Measurements from ENCODE around the gene CRLF1. TPM values are rescaled to one million over a fixed set of nuclear protein-coding genes. Genes with fewer than 3 reads are reported as not detected.

The CRLF1 gene
- total and polyA plus RNA-seq, 2 of the 8 experiments (the other 6 are each of a cell fraction or from before 2014, with no cell fraction given), result 7.2 to 10.3 TPM

DNA sequence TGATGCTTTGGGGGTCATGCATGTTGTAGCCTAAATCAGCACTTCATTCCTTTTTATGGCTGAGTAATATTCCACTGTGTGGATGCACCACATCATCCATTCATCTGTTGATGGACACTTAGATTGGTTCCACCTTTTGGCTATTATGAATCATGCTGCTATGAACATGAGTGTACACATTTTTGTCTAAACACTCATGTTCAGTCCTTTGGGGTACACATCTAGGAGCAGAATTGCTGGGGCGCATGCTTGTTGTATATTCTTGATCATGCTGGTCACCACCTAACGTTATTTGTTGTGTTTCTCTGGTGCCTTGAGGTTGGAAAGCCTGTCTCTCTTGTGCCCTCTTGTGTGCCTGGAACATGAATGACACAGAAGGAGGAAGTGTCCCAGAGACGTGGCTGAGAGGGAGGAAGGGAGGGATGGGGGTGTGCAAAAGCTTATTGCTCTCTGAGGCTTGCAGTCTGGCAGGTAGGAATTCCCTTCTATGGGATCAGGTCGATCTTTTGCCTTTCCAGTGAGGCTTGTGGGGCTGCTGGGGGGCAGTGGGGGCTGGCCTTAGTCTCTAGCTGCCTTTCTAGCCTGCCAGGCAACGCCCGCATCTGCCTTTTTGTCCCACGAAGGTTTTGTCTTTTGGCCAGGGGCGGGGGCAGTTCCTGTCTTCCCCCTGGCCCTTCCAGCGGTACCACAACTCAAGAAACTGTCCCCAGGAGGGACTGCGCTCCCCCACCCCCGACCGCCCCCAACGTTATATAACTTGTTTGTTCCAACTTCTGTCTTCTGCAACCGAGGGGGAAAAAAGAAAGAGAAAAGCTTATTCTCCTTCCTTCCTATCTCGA, 37.8 kb upstream of the CRLF1 start:
- Histone ChIP-seq H3K56ac (replicated peaks; ENCODE audit: insufficient read length, low read depth, low read length) (no peak overlapping the region), H2AK5ac (ENCODE audit: low read depth, low read length) (0 out of 2 replicates have a peak overlapping the region, but pooled peaks have one; percentile 75), H3K18ac (ENCODE audit: extremely low read depth, low read length) (no peak overlapping the region), H2BK20ac (ENCODE audit: low read length) (no peak overlapping the region), H3K4me1 (replicated peaks in 1 of 4; ENCODE audit: control insufficient read depth in 3 of 4, insufficient read depth in 4 of 4, low read length in 3 of 4) (peaks cover 0 to 12% (median 4%) of the 10 kb centered on the region in 4 experiments; a peak in 4 of 7 replicates), H3K79me1 (ENCODE audit: low read depth, low read length) (peaks cover 14% of the 10 kb centered on the region), H3K9ac (replicated peaks in 1 of 4; ENCODE audit: extremely low read depth in 1 of 4, low read depth in 3 of 4, low read length in 3 of 4) (no peak overlapping the region), H3K14ac (ENCODE audit: insufficient read length) (no peak overlapping the region), H4K91ac (replicated peaks; ENCODE audit: insufficient read length, low read length) (no peak overlapping the region), H4K8ac (ENCODE audit: extremely low read depth, insufficient read depth, low read length) (no peak overlapping the region), H3K79me2 (ENCODE audit: control insufficient read depth in 1 of 2, insufficient read depth in 2 of 2, low read length in 2 of 2) (peaks cover 0 to 14% of the 10 kb centered on the region in 2 experiments; a peak in 2 of 4 replicates), H4K5ac (ENCODE audit: insufficient read length, low read depth, low read length) (no peak overlapping the region), H2BK12ac (ENCODE audit: low read depth, low read length) (no peak overlapping the region), H3K4me2 (ENCODE audit: insufficient read depth in 1 of 2, low read depth in 2 of 2, low read length in 2 of 2) (no peak overlapping the region), H2BK5ac (ENCODE audit: low read depth, low read length) (no peak overlapping the region; the same call in 1 of the 2 replicates), H3K27ac (ENCODE audit: low read depth, low read length) (no peak overlapping the region), H3K23me2 (ENCODE audit: low read depth, low read length) (no peaks in the 10 kb centered on the region; the same call in 1 of the 2 replicates), H2BK120ac (replicated peaks; ENCODE audit: low read depth, low read length) (no peak overlapping the region), H3K4ac (replicated peaks; ENCODE audit: insufficient read length, low read depth, low read length) (no peak overlapping the region), H3K9me3 (ENCODE audit: insufficient read depth in 2 of 2, low read depth in 1 of 2, low read length in 1 of 2) (no peaks in the 10 kb centered on the region), H2BK15ac (ENCODE audit: low read length) (no peak overlapping the region), H2AFZ (ENCODE audit: low read length) (no peak overlapping the region), H4K20me1 (replicated peaks in 1 of 2; ENCODE audit: control insufficient read depth in 1 of 2, insufficient read depth in 2 of 2, low read length in 2 of 2) (peaks cover 1 to 19% of the 10 kb centered on the region in 2 experiments), H3K27me3 (replicated peaks in 1 of 4; ENCODE audit: control insufficient read depth in 3 of 4, extremely low read depth in 1 of 4, insufficient read depth in 3 of 4, low read length in 3 of 4) (no peaks in the 10 kb centered on the region), H3K36me3 (ENCODE audit: control insufficient read depth in 2 of 4, insufficient read depth in 4 of 4, low read length in 3 of 4) (no peaks in the 10 kb centered on the region), H3K4me3 (ENCODE audit: extremely low read depth in 1 of 4, insufficient read depth in 2 of 4, low read depth in 3 of 4, low read length in 4 of 4) (no peak overlapping the region), H3K23ac (ENCODE audit: insufficient read length) (no peak overlapping the region)
- WGBS, 2 experiments (ENCODE audit: extremely low coverage in 1 of 2, insufficient coverage in 1 of 2, insufficient read length in 1 of 2, insufficient replicate concordance in 2 of 2, low coverage in 1 of 2, low lambda C conversion rate in 2 of 2, missing lambda C conversion rate in 1 of 2), result 76% methylated on average over 15 of the region's 15 CpGs; no CpG with 5 or more reads in 1 of the 2 experiments
- peak; percentile 48 for FAIRE-seq
- POLR2A ChIA-PET (ENCODE audit: partially characterized antibody), result interaction anchor here (1.2 to 1.5 kb wide), 2 partner anchors 41 to 55 kb away, joined by 4 read pairs; no protein-coding TSS in a partner anchor
- TF ChIP-seq, protein P1, sequence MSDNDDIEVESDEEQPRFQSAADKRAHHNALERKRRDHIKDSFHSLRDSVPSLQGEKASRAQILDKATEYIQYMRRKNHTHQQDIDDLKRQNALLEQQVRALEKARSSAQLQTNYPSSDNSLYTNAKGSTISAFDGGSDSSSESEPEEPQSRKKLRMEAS (IDR thresholded peaks at IDR 0.05), result no peak
- TF ChIP-seq, protein P2, sequence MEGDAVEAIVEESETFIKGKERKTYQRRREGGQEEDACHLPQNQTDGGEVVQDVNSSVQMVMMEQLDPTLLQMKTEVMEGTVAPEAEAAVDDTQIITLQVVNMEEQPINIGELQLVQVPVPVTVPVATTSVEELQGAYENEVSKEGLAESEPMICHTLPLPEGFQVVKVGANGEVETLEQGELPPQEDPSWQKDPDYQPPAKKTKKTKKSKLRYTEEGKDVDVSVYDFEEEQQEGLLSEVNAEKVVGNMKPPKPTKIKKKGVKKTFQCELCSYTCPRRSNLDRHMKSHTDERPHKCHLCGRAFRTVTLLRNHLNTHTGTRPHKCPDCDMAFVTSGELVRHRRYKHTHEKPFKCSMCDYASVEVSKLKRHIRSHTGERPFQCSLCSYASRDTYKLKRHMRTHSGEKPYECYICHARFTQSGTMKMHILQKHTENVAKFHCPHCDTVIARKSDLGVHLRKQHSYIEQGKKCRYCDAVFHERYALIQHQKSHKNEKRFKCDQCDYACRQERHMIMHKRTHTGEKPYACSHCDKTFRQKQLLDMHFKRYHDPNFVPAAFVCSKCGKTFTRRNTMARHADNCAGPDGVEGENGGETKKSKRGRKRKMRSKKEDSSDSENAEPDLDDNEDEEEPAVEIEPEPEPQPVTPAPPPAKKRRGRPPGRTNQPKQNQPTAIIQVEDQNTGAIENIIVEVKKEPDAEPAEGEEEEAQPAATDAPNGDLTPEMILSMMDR (IDR thresholded peaks at IDR 0.05; ENCODE audit: control extremely low read depth in 1 of 3, insufficient read depth in 1 of 3, low read depth in 1 of 3, low read length in 3 of 3), result peak in 2 of 3 experiments; percentile 12 to 20; a peak in 2 of 4 replicates
- TF ChIP-seq CBX8 (IDR thresholded peaks at IDR 0.05; ENCODE audit: borderline replicate concordance, low read depth, low read length) (no peak), RAD21 (IDR thresholded peaks at IDR 0.05 in 1 of 2, conservative IDR thresholded peaks at IDR 0.05 in 1 of 2; ENCODE audit: low read depth in 2 of 2, low read length in 2 of 2) (peak in 1 of 2 experiments; percentile 28; a peak in 1 of 4 replicates)
- CTCF ChIA-PET (ENCODE audit: partially characterized antibody), result interaction anchor here (0.6 to 2.5 kb wide), 8 partner anchors 15 to 239 kb away, joined by 3 to 8 read pairs (median 4); partner anchors contain the start of gene REX1BD
- DNase-seq (ENCODE audit: low read depth in 1 of 2, low spot score in 2 of 2), result no peak

All from H1 (cell line).